ENCODE data around the gene HHLA2.

The HHLA2 gene

DNA sequence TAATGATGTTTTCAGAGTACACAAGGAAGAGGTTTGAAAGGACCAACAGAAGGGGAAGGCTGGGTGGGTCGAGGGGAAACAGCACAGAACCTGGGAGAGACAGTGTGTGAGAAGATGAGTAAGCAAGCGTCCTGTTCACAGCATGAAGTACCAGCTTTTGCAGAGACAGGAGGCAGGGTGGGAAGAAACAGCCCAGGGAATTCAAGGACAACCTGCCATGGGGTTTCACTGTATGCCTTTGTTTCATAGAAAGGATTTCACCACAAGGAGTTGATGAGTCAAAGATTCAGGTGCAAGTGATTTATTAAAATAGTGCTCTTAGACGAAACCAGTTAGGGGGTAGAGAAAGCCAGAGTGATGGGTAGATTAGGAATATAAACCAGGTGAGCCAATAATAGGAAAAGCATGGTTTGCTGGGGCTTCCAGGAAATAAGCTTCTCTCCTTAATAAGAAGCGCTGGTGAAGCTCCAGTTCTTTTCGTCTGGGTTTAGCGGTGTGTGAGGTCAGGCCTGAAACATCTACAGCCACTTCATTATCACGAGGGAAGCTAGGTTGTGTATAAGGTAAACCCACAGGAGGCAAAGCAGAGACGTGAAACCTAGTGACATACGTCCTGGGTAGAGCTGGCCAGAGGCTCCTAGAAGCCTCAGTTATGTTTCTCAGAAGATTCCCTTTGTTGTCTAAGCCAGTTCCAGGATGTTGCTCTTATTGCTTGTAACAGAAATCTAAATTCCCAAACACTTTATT is 3.9 kb downstream of the HHLA2 start:
- no peak for DNase-seq (ENCODE audit: low spot score)

DNA sequence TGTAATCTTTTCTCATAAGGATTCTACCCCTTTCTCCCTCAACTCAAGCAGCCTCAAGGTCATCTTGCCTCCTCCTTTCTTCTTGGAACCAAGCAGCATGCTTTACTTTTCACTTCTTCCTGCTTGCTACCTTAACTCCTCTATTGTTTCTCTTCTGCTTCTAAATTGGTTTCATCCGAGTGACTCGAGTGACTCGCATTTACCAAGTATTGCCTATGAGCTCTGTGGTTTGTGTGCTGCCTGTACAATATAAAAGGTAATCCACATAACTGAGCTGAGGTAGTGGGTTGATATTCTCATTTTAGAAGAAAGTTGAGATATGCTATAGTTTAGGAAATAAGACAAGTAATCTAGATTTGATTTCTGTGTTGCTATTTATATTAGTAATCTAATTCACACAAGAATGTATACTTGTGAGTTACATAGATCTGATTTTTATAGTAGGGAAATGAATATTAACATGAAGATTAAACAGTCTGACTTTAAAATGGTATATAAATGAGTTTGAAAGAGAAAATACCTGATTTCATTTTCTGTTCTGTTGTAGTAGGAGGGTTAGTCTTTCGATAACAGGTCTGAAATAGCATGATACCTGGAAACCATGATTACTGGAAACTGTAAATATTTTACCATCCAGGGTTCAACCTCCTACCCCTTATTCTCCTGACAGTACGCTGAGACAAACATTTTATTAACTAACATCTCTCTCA is 5.5 kb downstream of the HHLA2 start:
- DNase-seq (ENCODE audit: low spot score): no peak

- DNase-seq (ENCODE audit: low spot score): no peak
Observed at GRCh38 chr3:108302570-108302969, 6.2 kb downstream of the HHLA2 start.

- DNase-seq (ENCODE audit: low spot score): no peak
Observed at GRCh38 chr3:108305484-108306172, 9.3 kb downstream of the HHLA2 start.

GRCh38 chr3:108311797-108312196 is 15.4 kb downstream of the HHLA2 start:
- no peak for DNase-seq (ENCODE audit: low spot score)

DNA sequence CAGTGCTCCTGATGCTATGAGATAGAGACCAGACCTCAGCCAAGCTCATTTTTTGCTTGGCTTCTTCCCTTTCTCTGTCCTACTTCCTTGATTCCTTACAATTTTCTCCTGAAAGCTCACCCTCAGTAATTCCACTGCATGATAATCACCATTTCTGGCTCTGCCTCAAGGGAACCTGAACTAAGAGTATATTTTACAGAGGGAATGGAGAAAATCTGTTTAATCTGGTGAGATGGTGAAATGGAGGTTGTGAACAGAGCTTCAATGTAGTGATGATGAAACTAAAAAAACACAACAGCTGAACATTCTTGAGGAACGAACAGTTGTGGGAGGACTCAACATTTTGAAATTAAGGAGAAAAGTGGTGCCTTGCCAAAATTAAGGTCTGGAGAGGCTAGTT is 16.3 kb downstream of the HHLA2 start:
- DNase-seq (ENCODE audit: low spot score): peak; percentile 33

DNA sequence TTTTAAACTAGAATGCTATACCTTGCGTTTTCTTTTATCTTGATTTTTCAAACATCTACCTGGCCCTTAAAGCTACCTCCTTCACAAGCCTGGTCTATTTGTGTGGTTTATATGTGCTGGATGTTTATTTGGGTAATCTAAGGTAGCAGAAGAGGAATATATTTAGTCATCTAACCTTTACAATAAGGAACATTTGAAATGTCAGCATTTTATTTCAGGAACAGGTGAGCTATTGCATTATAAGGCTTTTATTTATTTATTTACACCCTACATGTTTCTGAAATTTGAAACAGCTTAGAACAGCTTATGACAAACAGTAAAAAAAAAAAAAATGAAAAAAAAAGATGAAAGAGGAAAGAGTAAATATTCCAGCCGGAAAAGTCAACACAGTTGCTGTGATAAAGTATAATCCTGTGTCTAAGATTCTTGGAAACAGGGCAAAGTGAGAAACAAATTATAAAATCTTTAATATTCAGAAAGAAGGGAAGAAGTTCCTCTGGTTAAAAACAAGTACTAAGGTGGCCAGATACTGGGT is 19.5 kb downstream of the HHLA2 start:
- no peak for DNase-seq (ENCODE audit: low spot score)

DNA sequence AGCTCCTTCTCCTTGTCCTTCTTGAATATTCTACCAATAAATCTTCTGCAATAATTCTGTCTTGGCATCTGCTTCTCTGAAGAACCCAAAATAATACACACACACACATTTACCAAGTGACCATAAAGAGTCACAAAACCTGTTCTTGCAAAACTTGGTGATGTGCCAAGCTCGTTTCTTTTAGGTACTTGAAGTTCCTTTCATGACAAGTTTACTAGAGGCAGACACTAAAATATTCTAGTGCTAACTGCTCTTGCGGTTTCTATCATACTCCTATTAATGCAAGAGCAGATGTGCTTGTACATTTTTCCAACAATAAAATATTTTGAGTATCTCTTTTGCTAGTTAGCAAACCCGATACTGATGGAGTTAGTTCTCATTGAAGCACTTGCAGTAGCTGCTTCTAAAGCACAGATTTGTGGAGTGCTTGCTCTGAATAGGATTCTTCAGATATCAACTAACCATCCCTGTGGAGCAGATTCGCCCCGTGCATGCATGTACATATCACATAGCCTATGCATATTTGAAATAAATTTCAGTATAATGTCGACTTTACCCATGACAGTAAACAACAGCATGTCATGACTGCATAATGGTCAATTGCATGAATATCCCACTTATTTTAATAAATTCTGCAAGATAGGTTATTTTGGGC is 23.2 kb downstream of the HHLA2 start:
- no peak for DNase-seq (ENCODE audit: low spot score)

- no peak for DNase-seq (ENCODE audit: low spot score)
Observed at GRCh38 chr3:108320746-108321350, 24.5 kb downstream of the HHLA2 start.

DNA sequence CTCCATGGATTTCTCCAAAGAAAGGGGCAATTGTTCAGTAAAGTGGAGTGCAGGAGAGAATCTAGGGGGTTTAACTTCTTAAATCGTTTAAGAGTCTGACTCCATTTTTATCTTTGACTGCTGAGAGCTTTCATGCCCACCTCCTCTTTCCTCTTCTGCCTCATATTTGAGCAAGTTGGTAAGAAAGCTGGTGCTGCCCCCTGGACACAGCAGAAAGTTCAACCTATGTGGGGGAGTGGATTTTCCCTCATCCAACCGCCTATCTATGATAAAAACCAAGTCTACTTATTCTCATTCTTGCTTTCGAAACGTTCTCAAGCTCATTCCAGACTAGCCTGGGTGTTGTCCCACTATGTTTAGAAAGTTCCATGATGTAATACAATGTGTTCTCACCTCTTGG is 26.0 kb downstream of the HHLA2 start:
- DNase-seq (ENCODE audit: low spot score): no peak

DNA sequence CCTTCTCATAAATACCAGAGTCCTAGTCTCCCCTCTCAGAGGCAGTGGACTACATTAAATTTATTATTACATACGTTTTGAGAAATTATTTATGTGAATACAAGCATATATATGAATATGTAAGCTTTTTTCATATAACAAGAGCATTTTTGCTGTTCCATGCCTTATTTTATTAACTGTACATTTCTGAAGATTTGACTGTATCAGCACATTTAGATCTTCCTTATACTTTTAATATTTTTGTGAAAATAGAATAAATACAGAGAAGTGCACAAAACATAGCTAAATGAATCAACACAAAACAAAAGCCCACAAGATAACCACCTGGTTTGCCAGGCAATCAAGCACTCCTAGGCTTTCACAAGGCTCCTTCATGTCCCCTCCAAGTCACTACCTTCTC is 27.8 kb downstream of the HHLA2 start:
- DNase-seq (ENCODE audit: low spot score): no peak

DNA sequence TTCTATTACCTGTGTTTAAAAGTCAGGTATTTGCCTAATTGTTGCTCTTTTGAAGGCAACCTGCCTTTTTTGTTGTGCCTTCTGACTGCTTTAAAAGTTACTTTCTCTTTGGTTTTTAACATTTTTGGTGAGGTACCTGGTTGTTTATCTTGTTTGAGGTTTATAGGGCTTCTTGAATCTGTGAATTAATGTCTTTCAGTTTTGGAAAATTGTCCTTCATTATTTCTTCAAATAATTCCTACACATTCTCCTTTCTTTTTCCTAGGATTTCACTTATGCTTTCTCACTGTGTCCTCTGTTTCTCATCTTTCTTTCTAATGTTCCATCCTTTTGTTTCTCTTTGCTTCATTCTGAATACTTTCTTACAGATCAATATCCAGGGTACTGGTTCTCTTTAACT is 30.8 kb downstream of the HHLA2 start:
- DNase-seq (ENCODE audit: low spot score): no peak

DNA sequence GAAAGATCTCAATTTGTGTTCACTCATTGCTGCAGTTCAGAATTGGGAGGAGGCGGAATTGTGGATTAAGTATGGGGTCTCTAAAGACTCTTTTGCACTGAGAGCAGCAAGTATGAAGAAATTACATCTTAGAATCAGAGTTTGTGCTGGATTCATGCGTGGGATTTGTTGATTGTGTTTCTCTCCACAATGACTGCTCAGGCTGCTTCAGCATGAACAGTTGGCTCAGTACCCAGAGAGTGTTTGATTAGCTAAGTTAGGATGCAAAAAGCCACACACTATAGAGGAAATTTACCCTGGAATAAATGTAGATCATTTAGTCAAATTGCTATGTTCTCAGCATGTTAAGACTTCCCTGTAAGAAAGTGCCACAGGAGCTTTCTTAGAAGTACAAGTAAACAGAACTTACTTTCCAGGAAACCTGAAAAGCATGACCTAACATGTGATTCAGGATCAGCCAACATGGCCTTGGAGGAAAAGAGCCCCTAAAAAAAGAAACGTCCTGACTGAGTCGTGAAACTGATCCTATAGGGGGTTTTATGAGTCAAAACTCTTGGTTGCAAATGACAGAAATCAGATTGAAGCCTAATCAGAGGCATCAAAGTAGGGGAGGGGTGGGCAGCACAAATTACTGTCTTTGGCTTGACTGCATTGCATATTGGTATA is 32.6 kb downstream of the HHLA2 start:
- no peak for DNase-seq (ENCODE audit: low spot score)

GRCh38 chr3:108329508-108329907 is 33.2 kb downstream of the HHLA2 start:
- DNase-seq (ENCODE audit: low spot score): no peak

GRCh38 chr3:108329947-108330346 is 33.6 kb downstream of the HHLA2 start:
- no peak for DNase-seq (ENCODE audit: low spot score)

GRCh38 chr3:108331792-108332191 is 35.4 kb downstream of the HHLA2 start:
- no peak for DNase-seq (ENCODE audit: low spot score)

DNA sequence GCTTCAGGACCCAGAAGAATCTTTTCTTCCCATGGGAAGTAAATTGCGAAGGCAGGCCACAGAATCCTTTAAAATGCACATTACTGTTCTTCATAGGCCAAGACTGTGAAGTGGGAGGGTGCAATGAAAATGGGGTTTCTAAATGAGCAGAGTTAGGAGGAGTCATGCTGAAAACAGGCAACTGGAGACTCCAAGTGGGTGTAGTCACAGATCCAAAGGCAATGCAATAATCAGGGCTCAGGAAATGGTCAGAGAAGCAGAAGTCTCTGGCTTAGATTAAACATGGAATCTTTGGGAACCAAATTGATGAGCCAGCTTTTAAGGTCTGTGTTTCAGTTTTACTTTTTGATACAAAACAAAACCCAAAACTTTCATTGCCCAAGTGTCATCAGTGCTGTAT is 37.6 kb downstream of the HHLA2 start:
- DNase-seq (ENCODE audit: low spot score): peak; percentile 24

DNA sequence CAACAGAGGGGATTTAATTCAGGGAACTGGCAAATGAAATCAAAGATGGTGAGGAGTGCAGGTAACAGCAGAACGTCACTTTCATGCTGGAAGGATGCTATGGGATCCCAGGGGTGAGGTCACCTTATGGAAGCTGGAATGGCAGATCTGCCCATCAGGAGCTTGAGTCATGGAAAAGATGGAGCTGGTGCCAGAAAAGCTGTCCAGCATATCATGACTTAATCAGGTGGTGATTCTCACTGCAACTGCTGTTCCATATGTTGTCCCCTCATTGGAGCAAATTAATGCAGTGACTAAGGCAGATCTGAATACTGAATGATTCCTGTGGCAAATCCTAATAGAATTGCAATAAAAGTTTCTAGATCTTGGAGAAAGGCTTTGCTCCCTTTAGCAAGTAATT is 38.4 kb downstream of the HHLA2 start:
- DNase-seq (ENCODE audit: low spot score): no peak

GRCh38 chr3:108338901-108339545 is 42.7 kb downstream of the HHLA2 start:
- DNase-seq (ENCODE audit: low spot score): no peak

- DNase-seq (ENCODE audit: low spot score): no peak
Observed at GRCh38 chr3:108341911-108342310, 45.6 kb downstream of the HHLA2 start.
